Activated CD8-positive, alpha-beta memory T cell treated with anti-CD3 and anti-CD28 coated beads, Interleukin-2, amount 50 U/mL, for 24 hours (primary cell): Measurements from ENCODE around the gene TECPR1.

Experiments
- DNase-seq: peaks from one replicate; pipeline ENCODE4 v3.0.0-alpha.2; 2020; ENCODE audit errors: extremely low read depth

Gene TECPR1

GRCh38 chr7:98189559-98189958, 62.5 kb downstream of the TECPR1 start:
- no peak for DNase-seq

GRCh38 chr7:98187138-98187502, 64.9 kb downstream of the TECPR1 start:
- DNase-seq: no peak

- DNase-seq: no peak
Measured at GRCh38 chr7:98186452-98187137, 65.4 kb downstream of the TECPR1 start.

- DNase-seq: no peak
Measured at GRCh38 chr7:98185101-98185500, 66.9 kb downstream of the TECPR1 start.

GRCh38 chr7:98180751-98181150, 71.3 kb downstream of the TECPR1 start:
- DNase-seq: no peak

GRCh38 chr7:98178762-98179490, 73.1 kb downstream of the TECPR1 start:
- no peak for DNase-seq

GRCh38 chr7:98178321-98178720, 73.7 kb downstream of the TECPR1 start:
- DNase-seq: no peak

GRCh38 chr7:98177553-98177952, 74.5 kb downstream of the TECPR1 start:
- no peak for DNase-seq

- no peak for DNase-seq
Measured at GRCh38 chr7:98175260-98175940, 76.6 kb downstream of the TECPR1 start.

GRCh38 chr7:98174334-98175259, 77.4 kb downstream of the TECPR1 start:
- DNase-seq: no peak

- no peak for DNase-seq
Measured at GRCh38 chr7:98171449-98171848, 80.6 kb downstream of the TECPR1 start.

- DNase-seq: no peak
Measured at GRCh38 chr7:98170966-98171365, 81.1 kb downstream of the TECPR1 start.

GRCh38 chr7:98168904-98169621, 83.0 kb downstream of the TECPR1 start:
- DNase-seq: no peak

GRCh38 chr7:98168181-98168903, 83.7 kb downstream of the TECPR1 start:
- DNase-seq: peak; percentile 21

- DNase-seq: no peak
Measured at GRCh38 chr7:98167653-98168052, 84.4 kb downstream of the TECPR1 start.

GRCh38 chr7:98166668-98166970, 85.4 kb downstream of the TECPR1 start:
- no peak for DNase-seq

- DNase-seq: no peak
Measured at GRCh38 chr7:98165827-98166667, 86.0 kb downstream of the TECPR1 start.
